ENCODE measurements around the gene TNS1. TPM values are rescaled to one million over a fixed set of nuclear protein-coding genes. Genes with fewer than 3 reads are reported as not detected.

TNS1 gene
- total and polyA plus RNA-seq, 2 donors = 191 to 576 TPM

- 88% methylated on average over 4 of the region's 4 CpGs for WGBS
- H3K4me1 ChIP-seq (ENCODE audit: insufficient read depth) = no peaks in the 10 kb centered on the region
- no peak for DNase-seq (ENCODE audit: extremely low spot score)
- H3K27ac ChIP-seq (ENCODE audit: low read depth) = no peak overlapping the region
- peaks cover 4% of the 10 kb centered on the region for H3K36me3 ChIP-seq (ENCODE audit: insufficient read depth)
- no peak overlapping the region for H3K4me3 ChIP-seq (ENCODE audit: low read depth, low read length)
Observed at GRCh38 chr2:217875556-217876252, 127.1 kb downstream of the TNS1 start.

GRCh38 chr2:217875138-217875537, 127.7 kb downstream of the TNS1 start:
- Histone ChIP-seq H3K4me3 (ENCODE audit: low read depth, low read length) (no peak overlapping the region), H3K36me3 (ENCODE audit: insufficient read depth) (peaks cover 4% of the 10 kb centered on the region), H3K27ac (ENCODE audit: low read depth) (no peak overlapping the region), H3K4me1 (ENCODE audit: insufficient read depth) (no peaks in the 10 kb centered on the region)
- WGBS = 97% methylated on average over 1 of the region's 1 CpG
- DNase-seq (ENCODE audit: extremely low spot score) = no peak

GRCh38 chr2:217873371-217873770, 129.4 kb downstream of the TNS1 start:
- WGBS = 85% methylated on average over 8 of the region's 8 CpGs
- no peak for DNase-seq (ENCODE audit: extremely low spot score)
- Histone ChIP-seq H3K27ac (ENCODE audit: low read depth) (no peak overlapping the region), H3K4me1 (ENCODE audit: insufficient read depth) (no peaks in the 10 kb centered on the region), H3K4me3 (ENCODE audit: low read depth, low read length) (no peak overlapping the region), H3K36me3 (ENCODE audit: insufficient read depth) (peaks cover 2% of the 10 kb centered on the region)

GRCh38 chr2:217872319-217872718, 130.5 kb downstream of the TNS1 start:
- Histone ChIP-seq H3K4me3 (ENCODE audit: low read depth, low read length) (no peak overlapping the region), H3K4me1 (ENCODE audit: insufficient read depth) (no peaks in the 10 kb centered on the region), H3K27ac (ENCODE audit: low read depth) (no peak overlapping the region), H3K36me3 (ENCODE audit: insufficient read depth) (peaks cover 5% of the 10 kb centered on the region)
- DNase-seq (ENCODE audit: extremely low spot score) = no peak
- WGBS = 60% methylated on average over 2 of the region's 2 CpGs

GRCh38 chr2:217870528-217871011, 132.2 kb downstream of the TNS1 start:
- no peak for DNase-seq (ENCODE audit: extremely low spot score)
- Histone ChIP-seq H3K4me1 (ENCODE audit: insufficient read depth) (no peaks in the 10 kb centered on the region), H3K4me3 (ENCODE audit: low read depth, low read length) (no peak overlapping the region), H3K27ac (ENCODE audit: low read depth) (no peak overlapping the region), H3K36me3 (ENCODE audit: insufficient read depth) (peaks cover 3% of the 10 kb centered on the region)
- 74% methylated on average over 13 of the region's 13 CpGs for WGBS

GRCh38 chr2:217868911-217869334, 133.9 kb downstream of the TNS1 start:
- Histone ChIP-seq H3K27ac (ENCODE audit: low read depth) (no peak overlapping the region), H3K4me3 (ENCODE audit: low read depth, low read length) (no peak overlapping the region), H3K4me1 (ENCODE audit: insufficient read depth) (no peaks in the 10 kb centered on the region), H3K36me3 (ENCODE audit: insufficient read depth) (peaks cover 3% of the 10 kb centered on the region)
- WGBS = 27% methylated on average over 3 of the region's 3 CpGs
- no peak for DNase-seq (ENCODE audit: extremely low spot score)

- no peak overlapping the region for H3K27ac ChIP-seq (ENCODE audit: low read depth)
- H3K36me3 ChIP-seq (ENCODE audit: insufficient read depth) = peaks cover 3% of the 10 kb centered on the region
- H3K4me1 ChIP-seq (ENCODE audit: insufficient read depth) = no peaks in the 10 kb centered on the region
- 60% methylated on average over 5 of the region's 5 CpGs for WGBS
- DNase-seq (ENCODE audit: extremely low spot score) = no peak
- no peak overlapping the region for H3K4me3 ChIP-seq (ENCODE audit: low read depth, low read length)
Observed at GRCh38 chr2:217868265-217868892, 134.4 kb downstream of the TNS1 start.

- 59% methylated on average over 3 of the region's 3 CpGs for WGBS
- DNase-seq (ENCODE audit: extremely low spot score) = no peak
- no peak overlapping the region for H3K4me3 ChIP-seq (ENCODE audit: low read depth, low read length)
- no peaks in the 10 kb centered on the region for H3K4me1 ChIP-seq (ENCODE audit: insufficient read depth)
- no peak overlapping the region for H3K27ac ChIP-seq (ENCODE audit: low read depth)
- H3K36me3 ChIP-seq (ENCODE audit: insufficient read depth) = peaks cover 3% of the 10 kb centered on the region
Observed at GRCh38 chr2:217866457-217866856, 136.3 kb downstream of the TNS1 start.

GRCh38 chr2:217864963-217865772, 137.6 kb downstream of the TNS1 start:
- Histone ChIP-seq H3K27ac (ENCODE audit: low read depth) (no peak overlapping the region), H3K4me1 (ENCODE audit: insufficient read depth) (no peaks in the 10 kb centered on the region), H3K36me3 (ENCODE audit: insufficient read depth) (peaks cover 3% of the 10 kb centered on the region), H3K4me3 (ENCODE audit: low read depth, low read length) (no peak overlapping the region)
- WGBS = 56% methylated on average over 3 of the region's 3 CpGs
- no peak for DNase-seq (ENCODE audit: extremely low spot score)

- WGBS = 61% methylated on average over 5 of the region's 5 CpGs
- no peak overlapping the region for H3K4me3 ChIP-seq (ENCODE audit: low read depth, low read length)
- peaks cover 3% of the 10 kb centered on the region for H3K36me3 ChIP-seq (ENCODE audit: insufficient read depth)
- H3K4me1 ChIP-seq (ENCODE audit: insufficient read depth) = no peaks in the 10 kb centered on the region
- no peak for DNase-seq (ENCODE audit: extremely low spot score)
- no peak overlapping the region for H3K27ac ChIP-seq (ENCODE audit: low read depth)
Observed at GRCh38 chr2:217863883-217864282, 138.9 kb downstream of the TNS1 start.

GRCh38 chr2:217861334-217861877, 141.4 kb downstream of the TNS1 start:
- no peaks in the 10 kb centered on the region for H3K36me3 ChIP-seq (ENCODE audit: insufficient read depth)
- DNase-seq (ENCODE audit: extremely low spot score) = no peak
- 92% methylated on average over 5 of the region's 5 CpGs for WGBS
- H3K4me3 ChIP-seq (ENCODE audit: low read depth, low read length) = no peak overlapping the region
- H3K27ac ChIP-seq (ENCODE audit: low read depth) = no peak overlapping the region
- H3K4me1 ChIP-seq (ENCODE audit: insufficient read depth) = no peaks in the 10 kb centered on the region

GRCh38 chr2:217859926-217860325, 142.9 kb downstream of the TNS1 start:
- no peaks in the 10 kb centered on the region for H3K36me3 ChIP-seq (ENCODE audit: insufficient read depth)
- no peak overlapping the region for H3K4me3 ChIP-seq (ENCODE audit: low read depth, low read length)
- 88% methylated on average over 5 of the region's 5 CpGs for WGBS
- DNase-seq (ENCODE audit: extremely low spot score) = no peak
- no peak overlapping the region for H3K27ac ChIP-seq (ENCODE audit: low read depth)
- H3K4me1 ChIP-seq (ENCODE audit: insufficient read depth) = no peaks in the 10 kb centered on the region

All from urinary bladder (tissue), 4 donors.